Neuronal stem cell (in vitro differentiated cells): ENCODE measurements around the gene KDM7A.

Experiments used
- DNase-seq: peaks from one replicate; pipeline ENCODE4 v3.0.0-alpha.2; 2013; ENCODE audit warnings: low spot score
- H2AFZ ChIP-seq: one replicate; pipeline ENCODE4 v1.6.1; 2013; ENCODE audit warnings: mild to moderate bottlenecking, low read length, inconsistent platforms
- H2AK5ac ChIP-seq: 2 replicates; pipeline ENCODE4 v1.6.1; 2013; ENCODE audit warnings: low read depth, mild to moderate bottlenecking, inconsistent platforms, low read length, moderate library complexity, mixed read lengths
- H2BK120ac ChIP-seq: 2 replicates; pipeline ENCODE4 v1.6.1; 2013; ENCODE audit warnings: low read depth, mild to moderate bottlenecking, inconsistent platforms, low read length, moderate library complexity, mixed read lengths
- H2BK12ac ChIP-seq: one replicate; pipeline ENCODE4 v1.6.1; 2013; ENCODE audit warnings: low read length, inconsistent platforms
- H2BK15ac ChIP-seq: 2 replicates; pipeline ENCODE4 v1.6.1; 2013; ENCODE audit warnings: mild to moderate bottlenecking, low read length, inconsistent platforms, mixed read lengths
- H2BK5ac ChIP-seq: one replicate; pipeline ENCODE4 v1.6.1; 2013; ENCODE audit warnings: inconsistent platforms, mild to moderate bottlenecking, low read length, moderate library complexity
- H3K14ac ChIP-seq: one replicate; pipeline ENCODE4 v1.6.1; 2013; ENCODE audit warnings: low read length, inconsistent platforms
- H3K18ac ChIP-seq: 2 replicates; pipeline ENCODE4 v1.6.1; 2013; ENCODE audit warnings: low read length, inconsistent platforms
- H3K23ac ChIP-seq: 2 replicates; pipeline ENCODE4 v1.6.1; 2013; ENCODE audit warnings: low read depth, mild to moderate bottlenecking, mixed read lengths, low read length, inconsistent platforms; ENCODE audit not compliant: poor library complexity
- H3K27ac ChIP-seq: replicated peaks from 3 replicates; pipeline ENCODE4 v1.5.1; 2013; ENCODE audit warnings: low read length, inconsistent platforms
- H3K27me3 ChIP-seq, 3 experiments: 2 replicates each; pipeline ENCODE4 v1.6.1; 2013; ENCODE audit warnings: low read length in 3 of 3, mild to moderate bottlenecking in 2 of 3, inconsistent platforms in 1 of 3, low read depth in 1 of 3, mixed read lengths in 1 of 3, moderate library complexity in 1 of 3; ENCODE audit not compliant: control insufficient read depth in 3 of 3, insufficient read depth in 3 of 3
- H3K36me3 ChIP-seq, 2 donors: replicated peaks in 1 of 2; 2 replicates each; pipeline ENCODE4 v1.6.1; 2013; ENCODE audit warnings: low read length in 2 of 2; ENCODE audit not compliant: control insufficient read depth in 2 of 2, insufficient read depth in 2 of 2
- H3K4ac ChIP-seq: 2 replicates; pipeline ENCODE4 v1.6.1; 2013; ENCODE audit warnings: inconsistent platforms, mild to moderate bottlenecking, low read length, moderate library complexity
- H3K4me1 ChIP-seq, 2 donors: 1 replicate in 1 of 2; 2 replicates in 1 of 2; pipeline ENCODE4 v1.6.1; 2013; ENCODE audit warnings: low read length in 2 of 2, low read depth in 1 of 2; ENCODE audit not compliant: control insufficient read depth in 2 of 2, insufficient read depth in 1 of 2
- H3K4me2 ChIP-seq: one replicate; pipeline ENCODE4 v1.6.1; 2013; ENCODE audit warnings: mild to moderate bottlenecking, low read length, inconsistent platforms; ENCODE audit not compliant: insufficient read depth, poor library complexity, severe bottlenecking
- H3K4me3 ChIP-seq, 2 donors: 2 replicates each; pipeline ENCODE4 v1.5.1; 2013; ENCODE audit warnings: low read length in 2 of 2, mild to moderate bottlenecking in 2 of 2, inconsistent platforms in 1 of 2, moderate library complexity in 1 of 2
- H3K79me1 ChIP-seq: one replicate; pipeline ENCODE4 v1.6.1; 2013; ENCODE audit warnings: low read depth, mild to moderate bottlenecking, inconsistent platforms, low read length, moderate library complexity
- H3K9ac ChIP-seq: one replicate; pipeline ENCODE4 v1.6.1; 2013; ENCODE audit warnings: mild to moderate bottlenecking, low read depth, low read length, inconsistent platforms; ENCODE audit not compliant: poor library complexity
- H3K9me3 ChIP-seq, 2 donors: replicated peaks in 1 of 2; 2 replicates each; pipeline versions ENCODE3 to v1.6.1; 2013; ENCODE audit warnings: low read length in 2 of 2, mild to moderate bottlenecking in 2 of 2, inconsistent platforms in 1 of 2, low read depth in 1 of 2, mixed read lengths in 1 of 2, moderate library complexity in 1 of 2; ENCODE audit not compliant: control insufficient read depth in 2 of 2, insufficient read depth in 1 of 2
- H4K8ac ChIP-seq: one replicate; pipeline ENCODE4 v1.6.1; 2013; ENCODE audit warnings: low read depth, mild to moderate bottlenecking, inconsistent platforms, low read length, moderate library complexity
- H4K91ac ChIP-seq: one replicate; pipeline ENCODE4 v1.6.1; 2013; ENCODE audit warnings: low read length, low read depth, mild to moderate bottlenecking, inconsistent platforms; ENCODE audit not compliant: poor library complexity
- WGBS, 2 donors: extraction: QIAGEN DNeasy Blood & Tissue Kit; methylation state at CpG; one replicate each; pipeline ENCODE4 v1.1.7; 2013; ENCODE audit warnings: missing lambda C conversion rate in 2 of 2, mixed read lengths in 1 of 2; ENCODE audit not compliant: insufficient read length in 2 of 2, insufficient replicate concordance in 1 of 2; ENCODE audit errors: extremely low coverage in 2 of 2; 5-methylcytosine and 5-hydroxymethylcytosine counted together

KDM7A gene

GRCh38 chr7:140174217-140174616, 2.6 kb downstream of the KDM7A start:
- Histone ChIP-seq H3K79me1 (no peaks in the 10 kb centered on the region), H3K14ac (no peak overlapping the region), H3K27ac (no peak overlapping the region), H2BK120ac (no peak overlapping the region), H2BK12ac (no peak overlapping the region), H4K8ac (no peak overlapping the region), H3K9me3 (peaks cover 0 to 5% of the 10 kb centered on the region in 2 donors), H3K4ac (no peak overlapping the region), H2BK15ac (no peak overlapping the region), H3K9ac (no peak overlapping the region), H2AK5ac (no peak overlapping the region), H3K18ac (no peak overlapping the region), H3K27me3 (peaks cover 0 to 7% (median 7%) of the 10 kb centered on the region in 3 experiments), H3K4me3 (no peak overlapping the region), H3K4me1 (peaks cover 0 to 2% of the 10 kb centered on the region in 2 donors), H3K23ac (no peak overlapping the region), H3K36me3 (no peaks in the 10 kb centered on the region), H3K4me2 (no peak overlapping the region), H4K91ac (no peak overlapping the region), H2BK5ac (no peak overlapping the region), H2AFZ (no peak overlapping the region)
- no CpG with 5 or more reads among the region's 2 CpGs for WGBS, 2 donors
- DNase-seq: no peak

- Histone ChIP-seq H4K91ac (no peak overlapping the region), H3K79me1 (no peaks in the 10 kb centered on the region), H3K9me3 (no peaks in the 10 kb centered on the region), H3K18ac (no peak overlapping the region), H3K23ac (no peak overlapping the region), H3K4ac (no peak overlapping the region), H2AK5ac (no peak overlapping the region), H4K8ac (no peak overlapping the region), H2BK5ac (no peak overlapping the region), H2BK12ac (no peak overlapping the region), H3K9ac (no peak overlapping the region), H3K4me1 (no peaks in the 10 kb centered on the region), H3K4me2 (no peak overlapping the region), H3K27me3 (no peaks in the 10 kb centered on the region), H3K36me3 (no peaks in the 10 kb centered on the region), H2BK120ac (no peak overlapping the region), H3K4me3 (no peak overlapping the region), H3K27ac (no peak overlapping the region), H2AFZ (no peak overlapping the region), H3K14ac (no peak overlapping the region), H2BK15ac (no peak overlapping the region)
- WGBS, 2 donors: no CpG with 5 or more reads among the region's 4 CpGs
- no peak for DNase-seq
Measured at GRCh38 chr7:140170375-140170774, 6.4 kb downstream of the KDM7A start.

DNA sequence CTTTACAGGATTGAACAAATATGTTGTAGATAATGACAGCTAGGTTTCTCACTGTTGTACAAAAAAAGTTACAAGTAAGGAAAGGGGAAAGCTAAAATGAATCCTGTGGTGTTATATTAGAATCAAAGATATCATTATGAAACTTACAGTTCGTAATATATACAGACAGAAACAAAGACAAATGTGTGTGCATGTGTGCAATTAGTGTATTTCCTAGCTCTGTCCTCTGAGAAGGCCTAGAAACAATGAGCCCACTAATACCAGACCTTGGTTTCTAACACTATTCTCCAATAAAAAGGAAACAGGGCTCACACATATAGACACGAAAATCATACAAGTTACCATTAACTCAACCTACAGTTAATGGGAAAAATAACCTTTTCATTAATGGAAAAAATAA, 8.0 kb downstream of the KDM7A start:
- Histone ChIP-seq H3K79me1 (no peaks in the 10 kb centered on the region), H3K14ac (no peak overlapping the region), H3K18ac (no peak overlapping the region), H3K4me2 (no peak overlapping the region), H2BK12ac (no peak overlapping the region), H2BK5ac (no peak overlapping the region), H3K4me3 (no peak overlapping the region), H4K91ac (no peak overlapping the region), H2BK15ac (no peak overlapping the region), H3K9ac (no peak overlapping the region), H3K4me1 (no peaks in the 10 kb centered on the region), H3K36me3 (no peaks in the 10 kb centered on the region), H2AK5ac (no peak overlapping the region), H3K23ac (no peak overlapping the region), H2BK120ac (no peak overlapping the region), H4K8ac (no peak overlapping the region), H3K4ac (no peak overlapping the region), H3K27me3 (no peaks in the 10 kb centered on the region), H3K27ac (no peak overlapping the region), H3K9me3 (no peaks in the 10 kb centered on the region), H2AFZ (no peak overlapping the region)
- no CpG with 5 or more reads among the region's 2 CpGs for WGBS, 2 donors
- no peak for DNase-seq

DNA sequence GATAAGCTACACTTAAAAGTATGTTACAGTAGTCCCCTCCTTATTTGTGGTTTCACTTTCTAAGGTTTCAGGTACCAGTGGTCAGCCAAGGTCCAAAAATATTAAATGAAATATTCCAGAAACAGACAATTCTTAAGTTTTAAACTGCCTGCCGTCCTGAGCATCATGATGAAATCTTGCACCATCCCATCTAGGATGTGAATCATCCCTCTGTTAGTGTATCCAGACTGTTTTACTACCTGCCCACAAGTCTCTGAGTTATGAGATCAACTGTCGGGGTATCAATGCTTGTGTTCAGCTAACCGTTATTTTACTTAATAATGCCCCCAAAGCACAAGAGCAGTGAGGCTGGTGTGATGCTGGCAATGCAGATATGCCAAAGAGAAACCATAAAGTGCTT, 11.4 kb downstream of the KDM7A start:
- Histone ChIP-seq H3K18ac (no peak overlapping the region), H3K79me1 (no peaks in the 10 kb centered on the region), H2BK15ac (no peak overlapping the region), H3K27ac (no peak overlapping the region), H3K9me3 (no peaks in the 10 kb centered on the region), H4K8ac (no peak overlapping the region), H4K91ac (no peak overlapping the region), H3K4ac (no peak overlapping the region), H3K4me1 (peaks cover 2 to 3% of the 10 kb centered on the region in 2 donors), H3K27me3 (no peaks in the 10 kb centered on the region), H3K14ac (no peak overlapping the region), H3K4me2 (no peak overlapping the region), H2BK120ac (no peak overlapping the region), H2BK12ac (no peak overlapping the region), H2AK5ac (no peak overlapping the region), H2AFZ (no peak overlapping the region), H2BK5ac (no peak overlapping the region), H3K9ac (no peak overlapping the region), H3K4me3 (no peak overlapping the region), H3K23ac (no peak overlapping the region), H3K36me3 (no peaks in the 10 kb centered on the region)
- no peak for DNase-seq
- no CpG with 5 or more reads among the region's 3 CpGs for WGBS, 2 donors
